Skeletal muscle cell (primary cell): Measurements from ENCODE around the gene NUBP2.
"Not testable (repeated sequence)": the region's sequence is repeated elsewhere in the genome, so short reads cannot be mapped to it uniquely, and the experiment has no call there.

Experiments
- DNase-seq: peaks from one replicate; pipeline ENCODE4 v3.0.0-alpha.2; 2010; ENCODE audit warnings: low read depth
- H3K4me3 ChIP-seq: 2 replicates; pipeline ENCODE4 v1.5.1; 2011; ENCODE audit warnings: low read depth, mild to moderate bottlenecking, control low read depth, low read length, moderate library complexity

Gene NUBP2

GRCh38 chr16:1792836-1793577, 10.2 kb downstream of the NUBP2 start:
- H3K4me3 ChIP-seq, result no peak overlapping the region
- DNase-seq, result no peak

- DNase-seq, result no peak
- no peak within 1 kb of the TSS for H3K4me3 ChIP-seq
These were observed 10.9 kb downstream of the NUBP2 start, which contains the start of gene IGFALS for GRCh38 chr16:1793578-1794220. TSS of gene IGFALS (minus strand) at chr16:1793705. CDS start at chr16:1793652, 53 bp downstream.

- no peak for DNase-seq
- H3K4me3 ChIP-seq, result no peak overlapping the region
These were observed 11.6 kb downstream of the NUBP2 start for GRCh38 chr16:1794221-1794871.

- H3K4me3 ChIP-seq, result no peak overlapping the region
- no peak for DNase-seq
These were observed 12.3 kb downstream of the NUBP2 start for GRCh38 chr16:1794908-1795666.

GRCh38 chr16:1799263-1799662, 16.5 kb downstream of the NUBP2 start:
- H3K4me3 ChIP-seq, DNase-seq: not testable (repeated sequence)

GRCh38 chr16:1800701-1801100, 17.9 kb downstream of the NUBP2 start:
- no peak overlapping the region for H3K4me3 ChIP-seq
- DNase-seq, result no peak

- no peak overlapping the region for H3K4me3 ChIP-seq
- no peak for DNase-seq
These were observed 24.9 kb downstream of the NUBP2 start for GRCh38 chr16:1807626-1808025.

- no peak for DNase-seq
These were observed 25.9 kb downstream of the NUBP2 start for GRCh38 chr16:1808691-1809090.

GRCh38 chr16:1809281-1809801, 26.6 kb downstream of the NUBP2 start:
- no peak overlapping the region for H3K4me3 ChIP-seq
- DNase-seq, result no peak

More at GRCh38 chr16:1808691-1809090, 25.9 kb downstream of the NUBP2 start:
- H3K4me3 ChIP-seq, result no peak overlapping the region

GRCh38 chr16:1810106-1810505, 27.3 kb downstream of the NUBP2 start:
- no peak for DNase-seq
- no peak overlapping the region for H3K4me3 ChIP-seq

GRCh38 chr16:1810536-1810935, 27.8 kb downstream of the NUBP2 start:
- DNase-seq, result no peak
- H3K4me3 ChIP-seq, result no peak overlapping the region

GRCh38 chr16:1812732-1813163, 30.0 kb downstream of the NUBP2 start:
- H3K4me3 ChIP-seq, result no peak overlapping the region
- peak; percentile 30 for DNase-seq

- no peak for DNase-seq
- no peak overlapping the region for H3K4me3 ChIP-seq
These were observed 32.7 kb downstream of the NUBP2 start for GRCh38 chr16:1815461-1815860.

- no peak overlapping the region for H3K4me3 ChIP-seq
- no peak for DNase-seq
These were observed 33.9 kb downstream of the NUBP2 start for GRCh38 chr16:1816396-1817275.

GRCh38 chr16:1817276-1817589, 34.5 kb downstream of the NUBP2 start:
- H3K4me3 ChIP-seq, result no peak overlapping the region

GRCh38 chr16:1817716-1818115, 35.0 kb downstream of the NUBP2 start:
- no peak for DNase-seq
- no peak overlapping the region for H3K4me3 ChIP-seq

More at GRCh38 chr16:1817276-1817589, 34.5 kb downstream of the NUBP2 start:
- DNase-seq, result no peak

GRCh38 chr16:1818204-1818872, 35.6 kb downstream of the NUBP2 start:
- no peak for DNase-seq

GRCh38 chr16:1818873-1819525, 36.2 kb downstream of the NUBP2 start:
- DNase-seq, result no peak

More at GRCh38 chr16:1818204-1818872, 35.6 kb downstream of the NUBP2 start:
- H3K4me3 ChIP-seq, result no peak overlapping the region

More at GRCh38 chr16:1818873-1819525, 36.2 kb downstream of the NUBP2 start:
- no peak overlapping the region for H3K4me3 ChIP-seq
